ENCODE results near the gene BEST4. TPM values are rescaled to one million over a fixed set of nuclear protein-coding genes. Genes with fewer than 3 reads are reported as not detected.

The BEST4 gene
- total RNA-seq, 2 donors from 2014 or later, result 4.1 TPM; not detected in 1

DNA sequence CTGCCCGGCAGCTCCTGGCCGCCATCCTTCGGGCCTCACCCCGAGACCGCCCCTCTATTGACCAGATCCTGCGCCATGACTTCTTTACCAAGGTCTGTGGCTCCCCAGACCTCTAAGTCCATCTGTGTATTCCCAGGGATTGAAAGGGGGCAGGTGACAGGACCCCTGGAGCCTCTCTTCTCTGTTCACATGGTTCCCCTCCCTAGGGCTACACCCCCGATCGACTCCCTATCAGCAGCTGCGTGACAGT lies 15.0 kb upstream of the BEST4 start:
- TF ChIP-seq, protein P1, sequence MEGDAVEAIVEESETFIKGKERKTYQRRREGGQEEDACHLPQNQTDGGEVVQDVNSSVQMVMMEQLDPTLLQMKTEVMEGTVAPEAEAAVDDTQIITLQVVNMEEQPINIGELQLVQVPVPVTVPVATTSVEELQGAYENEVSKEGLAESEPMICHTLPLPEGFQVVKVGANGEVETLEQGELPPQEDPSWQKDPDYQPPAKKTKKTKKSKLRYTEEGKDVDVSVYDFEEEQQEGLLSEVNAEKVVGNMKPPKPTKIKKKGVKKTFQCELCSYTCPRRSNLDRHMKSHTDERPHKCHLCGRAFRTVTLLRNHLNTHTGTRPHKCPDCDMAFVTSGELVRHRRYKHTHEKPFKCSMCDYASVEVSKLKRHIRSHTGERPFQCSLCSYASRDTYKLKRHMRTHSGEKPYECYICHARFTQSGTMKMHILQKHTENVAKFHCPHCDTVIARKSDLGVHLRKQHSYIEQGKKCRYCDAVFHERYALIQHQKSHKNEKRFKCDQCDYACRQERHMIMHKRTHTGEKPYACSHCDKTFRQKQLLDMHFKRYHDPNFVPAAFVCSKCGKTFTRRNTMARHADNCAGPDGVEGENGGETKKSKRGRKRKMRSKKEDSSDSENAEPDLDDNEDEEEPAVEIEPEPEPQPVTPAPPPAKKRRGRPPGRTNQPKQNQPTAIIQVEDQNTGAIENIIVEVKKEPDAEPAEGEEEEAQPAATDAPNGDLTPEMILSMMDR (IDR thresholded peaks at IDR 0.05), result no peak
- ATAC-seq (ENCODE audit: insufficient number of reproducible peaks, low FRiP score, low read depth), result no peak
- H3K4me1 ChIP-seq (ENCODE audit: control insufficient read depth in 1 of 2, low read depth in 2 of 2), result peaks cover 36 to 69% of the 10 kb centered on the region in 2 donors

DNA sequence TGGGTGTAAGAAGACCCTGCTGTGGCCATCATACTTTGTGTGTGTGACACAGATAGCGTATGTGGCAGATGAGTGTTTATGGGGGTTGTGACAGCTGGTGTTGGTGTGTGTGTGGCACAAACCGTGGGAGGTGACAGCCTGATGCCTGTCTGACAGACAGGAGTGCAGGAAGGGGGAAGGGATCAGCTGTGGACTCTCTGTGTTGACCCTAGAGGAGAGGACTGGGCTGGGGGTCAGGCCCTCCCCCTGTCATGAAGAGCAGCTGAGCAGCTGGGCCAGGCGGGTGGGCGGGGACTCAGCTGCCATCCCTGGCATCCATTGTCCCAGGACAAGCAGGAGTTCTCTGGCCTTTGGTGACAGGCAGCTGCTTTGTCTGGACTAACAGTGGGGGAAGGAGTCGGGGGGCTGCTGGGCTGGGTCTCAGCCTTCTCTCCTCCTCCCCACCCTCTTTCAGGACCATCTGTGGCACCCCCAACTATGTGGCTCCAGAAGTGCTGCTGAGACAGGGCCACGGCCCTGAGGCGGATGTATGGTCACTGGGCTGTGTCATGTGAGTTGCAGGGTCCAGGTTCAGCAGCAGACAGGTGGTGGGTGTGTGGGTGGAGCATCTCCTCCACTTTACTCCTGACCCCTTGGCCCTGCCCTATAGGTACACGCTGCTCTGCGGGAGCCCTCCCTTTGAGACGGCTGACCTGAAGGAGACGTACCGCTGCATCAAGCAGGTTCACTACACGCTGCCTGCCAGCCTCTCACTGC lies 14.5 kb upstream of the BEST4 start:
- Histone ChIP-seq H3K4me3 (peak overlapping the region; percentile 94), H3K27me3 (replicated peaks; ENCODE audit: insufficient read depth) (no peaks in the 10 kb centered on the region), H3K9me3 (no peaks in the 10 kb centered on the region), H3K36me3 (peaks cover 33% of the 10 kb centered on the region), H3K27ac (peak overlapping the region; percentile 97 to 99), H3K4me1 (ENCODE audit: control insufficient read depth in 1 of 2, low read depth in 2 of 2) (peaks cover 34 to 64% of the 10 kb centered on the region in 2 donors)
- TF ChIP-seq, protein P1 (IDR thresholded peaks at IDR 0.05), result no peak
- no peak for DNase-seq (ENCODE audit: low spot score)
- no peak for ATAC-seq (ENCODE audit: insufficient number of reproducible peaks, low FRiP score, low read depth)

More for the DNA sequence above, 15.0 kb upstream of the BEST4 start:
- Histone ChIP-seq H3K4me3 (peak overlapping the region; percentile 94), H3K27me3 (replicated peaks; ENCODE audit: insufficient read depth) (no peaks in the 10 kb centered on the region), H3K27ac (peak overlapping the region; percentile 97 to 99), H3K36me3 (peaks cover 33% of the 10 kb centered on the region), H3K9me3 (no peaks in the 10 kb centered on the region)
- no peak for DNase-seq (ENCODE audit: low spot score)

DNA sequence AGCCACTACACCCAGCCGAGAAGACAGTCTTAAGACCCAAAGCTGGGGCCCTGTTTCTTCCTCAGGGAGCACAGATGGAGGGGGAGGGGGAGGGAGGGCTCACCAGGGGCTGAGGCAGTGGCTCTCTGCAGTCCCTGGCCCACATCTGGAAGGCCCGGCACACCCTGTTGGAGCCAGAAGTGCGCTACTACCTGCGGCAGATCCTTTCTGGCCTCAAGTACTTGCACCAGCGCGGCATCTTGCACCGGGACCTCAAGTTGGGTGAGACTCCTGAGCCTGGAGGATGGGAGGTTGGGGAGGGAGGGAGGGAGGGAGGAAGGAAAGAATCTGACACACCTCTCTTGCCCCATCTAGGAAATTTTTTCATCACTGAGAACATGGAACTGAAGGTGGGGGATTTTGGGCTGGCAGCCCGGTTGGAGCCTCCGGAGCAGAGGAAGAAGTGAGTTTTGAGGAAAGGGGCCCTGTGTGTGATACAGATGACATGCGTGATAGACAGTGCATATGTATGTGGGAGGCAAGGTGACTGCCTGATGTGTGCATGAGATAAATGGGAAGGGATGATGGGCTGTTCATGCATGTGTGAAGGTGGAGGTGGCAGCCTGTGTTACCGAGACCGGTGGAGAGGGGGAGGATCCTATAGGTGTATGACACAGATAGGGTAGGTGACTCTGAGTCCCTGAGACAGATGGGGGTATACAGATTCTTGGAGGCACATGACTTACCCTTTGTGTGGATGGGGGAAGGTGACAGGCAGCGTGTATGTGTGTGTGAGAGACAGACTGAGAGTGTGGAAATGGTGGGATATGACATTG lies 13.7 kb upstream of the BEST4 start:
- Histone ChIP-seq H3K27ac (peak overlapping the region; percentile 97 to 99), H3K4me1 (ENCODE audit: control insufficient read depth in 1 of 2, low read depth in 2 of 2) (peaks cover 30 to 56% of the 10 kb centered on the region in 2 donors)
- no peak for ATAC-seq (ENCODE audit: insufficient number of reproducible peaks, low FRiP score, low read depth)

DNA sequence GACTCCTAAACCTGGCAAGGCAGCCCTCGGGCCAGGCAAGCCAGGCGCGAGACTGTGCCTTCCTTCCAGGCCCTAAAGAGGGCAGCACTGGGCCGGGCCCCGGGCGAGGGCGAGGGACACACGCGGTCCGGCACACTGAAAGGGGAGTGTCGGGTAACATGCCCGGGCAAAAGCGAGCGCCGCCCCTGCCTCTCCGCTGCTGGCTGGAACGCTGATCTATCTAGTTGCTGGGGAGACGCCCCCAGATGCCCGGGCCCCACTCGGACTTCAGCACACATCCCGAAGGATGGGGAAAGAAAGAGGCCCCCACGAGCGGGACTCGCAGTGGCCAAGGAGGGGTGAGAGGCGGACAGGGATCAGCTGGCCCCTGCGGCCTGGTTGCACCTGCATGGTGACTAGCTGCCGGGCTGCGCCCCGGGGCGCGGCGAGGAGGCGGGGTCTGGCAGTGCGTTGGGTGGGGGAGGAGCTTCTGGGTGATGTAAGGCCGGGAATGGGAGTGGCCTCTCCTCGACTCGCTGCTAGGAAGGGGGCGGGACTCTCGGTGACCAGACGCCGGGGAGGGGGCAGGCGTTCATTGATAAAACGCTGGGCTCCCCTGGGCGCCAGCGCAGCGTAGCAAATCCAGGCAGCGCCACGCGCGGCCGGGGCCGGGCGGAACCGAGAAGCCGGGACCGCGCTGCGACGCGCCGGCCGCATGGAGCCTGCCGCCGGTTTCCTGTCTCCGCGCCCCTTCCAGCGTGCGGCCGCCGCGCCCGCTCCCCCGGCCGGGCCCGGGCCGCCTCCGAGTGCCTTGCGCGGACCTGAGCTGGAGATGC lies 12.0 kb upstream of the BEST4 start, which contains the start of gene PLK3:
TSS of gene PLK3 (plus strand) at position 608 of the 815 bp plus-strand sequence. CDS start at position 695, 87 bp downstream.
- Histone ChIP-seq H3K36me3 (peaks cover 22% of the 10 kb centered on the region), H3K4me1 (ENCODE audit: control insufficient read depth in 1 of 2, low read depth in 2 of 2) (peaks cover 20 to 38% of the 10 kb centered on the region in 2 donors), H3K4me3 (peak within 1 kb of the TSS; percentile 94), H3K27ac (peak within 1 kb of the TSS; percentile 97 to 99), H3K27me3 (replicated peaks; ENCODE audit: insufficient read depth) (no peaks in the 10 kb centered on the region), H3K9me3 (no peaks in the 10 kb centered on the region)
- peak; percentile 91 for ATAC-seq (ENCODE audit: insufficient number of reproducible peaks, low FRiP score, low read depth)
- peak; percentile 95 for DNase-seq (ENCODE audit: low spot score)
- TF ChIP-seq, protein P1 (IDR thresholded peaks at IDR 0.05), result peak; percentile 81

More for the DNA sequence above, 13.7 kb upstream of the BEST4 start:
- TF ChIP-seq, protein P1 (IDR thresholded peaks at IDR 0.05), result no peak
- Histone ChIP-seq H3K27me3 (replicated peaks; ENCODE audit: insufficient read depth) (no peaks in the 10 kb centered on the region), H3K4me3 (peak overlapping the region; percentile 94), H3K36me3 (peaks cover 33% of the 10 kb centered on the region), H3K9me3 (no peaks in the 10 kb centered on the region)
- no peak for DNase-seq (ENCODE audit: low spot score)
